ENCODE results near the gene HOXA5.

The HOXA5 gene

DNA sequence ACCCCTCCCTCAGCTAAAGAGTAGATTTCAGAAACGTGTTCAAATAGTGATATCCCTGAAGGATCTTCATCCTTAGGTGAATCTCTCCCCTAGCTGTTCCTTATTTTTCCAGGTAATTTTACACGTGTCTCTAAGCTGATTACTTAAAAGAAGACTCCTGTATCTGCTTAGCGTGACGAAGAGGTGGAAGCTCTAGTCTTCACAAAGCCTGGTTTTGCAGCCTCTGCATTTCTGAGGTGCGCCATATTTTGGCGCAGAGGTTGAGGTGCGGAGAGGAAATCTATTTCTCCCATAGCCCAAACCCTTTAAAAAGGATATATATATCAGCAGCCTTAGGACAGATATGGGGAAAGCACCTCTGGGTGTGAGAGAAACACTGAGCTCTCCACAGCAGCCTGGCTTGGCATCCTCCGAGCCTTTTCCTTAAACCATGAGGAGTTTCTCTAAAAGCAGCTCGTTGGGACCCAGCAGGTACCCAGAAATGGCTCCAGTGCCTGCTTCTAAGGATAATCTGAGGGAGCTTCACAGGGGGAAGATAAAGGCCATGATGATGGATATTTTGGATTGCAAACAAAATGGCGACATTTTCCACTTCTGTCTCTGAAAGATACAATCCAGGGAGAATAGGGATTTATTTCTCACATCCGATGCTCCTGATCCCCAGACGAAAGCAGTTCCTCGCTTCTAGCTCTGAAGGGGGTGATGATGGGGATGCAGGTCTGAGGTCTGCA is 38.0 kb downstream of the HOXA5 start:
- Histone ChIP-seq H3K36me3 (no peaks in the 10 kb centered on the region), H3K27me3 (peaks cover 100% of the 10 kb centered on the region), H3K9me3 (no peaks in the 10 kb centered on the region; the same call in 1 of the 2 replicates), H3K4me3 (ENCODE audit: low read depth, low read length) (no peak overlapping the region), H3K4me1 (no peaks in the 10 kb centered on the region)
- no peak for DNase-seq
- TF ChIP-seq, protein P1, sequence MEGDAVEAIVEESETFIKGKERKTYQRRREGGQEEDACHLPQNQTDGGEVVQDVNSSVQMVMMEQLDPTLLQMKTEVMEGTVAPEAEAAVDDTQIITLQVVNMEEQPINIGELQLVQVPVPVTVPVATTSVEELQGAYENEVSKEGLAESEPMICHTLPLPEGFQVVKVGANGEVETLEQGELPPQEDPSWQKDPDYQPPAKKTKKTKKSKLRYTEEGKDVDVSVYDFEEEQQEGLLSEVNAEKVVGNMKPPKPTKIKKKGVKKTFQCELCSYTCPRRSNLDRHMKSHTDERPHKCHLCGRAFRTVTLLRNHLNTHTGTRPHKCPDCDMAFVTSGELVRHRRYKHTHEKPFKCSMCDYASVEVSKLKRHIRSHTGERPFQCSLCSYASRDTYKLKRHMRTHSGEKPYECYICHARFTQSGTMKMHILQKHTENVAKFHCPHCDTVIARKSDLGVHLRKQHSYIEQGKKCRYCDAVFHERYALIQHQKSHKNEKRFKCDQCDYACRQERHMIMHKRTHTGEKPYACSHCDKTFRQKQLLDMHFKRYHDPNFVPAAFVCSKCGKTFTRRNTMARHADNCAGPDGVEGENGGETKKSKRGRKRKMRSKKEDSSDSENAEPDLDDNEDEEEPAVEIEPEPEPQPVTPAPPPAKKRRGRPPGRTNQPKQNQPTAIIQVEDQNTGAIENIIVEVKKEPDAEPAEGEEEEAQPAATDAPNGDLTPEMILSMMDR (IDR thresholded peaks at IDR 0.05; ENCODE audit: low read depth, low read length) = no peak

DNA sequence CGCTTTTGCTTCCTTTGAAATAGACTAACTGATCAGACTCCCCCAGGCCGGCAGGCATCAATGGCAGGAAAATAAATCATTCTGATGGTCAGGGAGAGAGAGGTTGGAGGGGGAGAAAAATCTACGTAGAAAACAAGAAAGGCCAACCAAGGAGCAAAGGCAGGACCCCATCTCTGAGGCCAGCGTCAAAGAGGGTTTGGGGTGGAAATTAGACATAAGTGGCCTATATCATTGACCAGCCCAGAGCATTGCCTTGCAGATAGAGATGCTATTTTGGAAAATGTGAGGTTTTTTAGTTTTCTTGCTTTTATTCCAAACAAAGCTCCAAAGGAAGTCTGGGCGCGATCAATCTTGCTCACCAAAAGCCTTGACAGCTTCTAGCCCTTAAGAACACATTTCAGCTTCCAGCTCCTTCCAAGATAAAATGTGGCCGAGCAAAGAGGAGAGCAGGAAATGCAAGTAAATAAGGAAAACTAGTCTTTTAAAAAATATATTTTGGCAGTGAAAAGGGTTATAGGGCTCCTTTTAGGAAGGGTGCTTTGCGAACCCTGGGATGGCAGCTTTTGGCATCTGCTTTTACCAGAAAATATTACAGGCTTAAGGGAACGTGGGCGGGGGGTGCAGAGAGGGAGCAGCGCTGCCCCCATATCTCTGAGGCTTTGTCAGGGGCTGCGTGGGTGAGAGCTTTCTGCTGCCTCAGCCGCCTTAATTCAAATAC is 39.0 kb downstream of the HOXA5 start:
- H3K36me3 ChIP-seq = no peaks in the 10 kb centered on the region
- H3K9me3 ChIP-seq = no peaks in the 10 kb centered on the region; the same call in 1 of the 2 replicates
- no peak overlapping the region for H3K4me3 ChIP-seq (ENCODE audit: low read depth, low read length)
- no peaks in the 10 kb centered on the region for H3K4me1 ChIP-seq
- peaks cover 100% of the 10 kb centered on the region for H3K27me3 ChIP-seq
- DNase-seq = no peak
- TF ChIP-seq, protein P1 (IDR thresholded peaks at IDR 0.05; ENCODE audit: low read depth, low read length) = no peak

DNA sequence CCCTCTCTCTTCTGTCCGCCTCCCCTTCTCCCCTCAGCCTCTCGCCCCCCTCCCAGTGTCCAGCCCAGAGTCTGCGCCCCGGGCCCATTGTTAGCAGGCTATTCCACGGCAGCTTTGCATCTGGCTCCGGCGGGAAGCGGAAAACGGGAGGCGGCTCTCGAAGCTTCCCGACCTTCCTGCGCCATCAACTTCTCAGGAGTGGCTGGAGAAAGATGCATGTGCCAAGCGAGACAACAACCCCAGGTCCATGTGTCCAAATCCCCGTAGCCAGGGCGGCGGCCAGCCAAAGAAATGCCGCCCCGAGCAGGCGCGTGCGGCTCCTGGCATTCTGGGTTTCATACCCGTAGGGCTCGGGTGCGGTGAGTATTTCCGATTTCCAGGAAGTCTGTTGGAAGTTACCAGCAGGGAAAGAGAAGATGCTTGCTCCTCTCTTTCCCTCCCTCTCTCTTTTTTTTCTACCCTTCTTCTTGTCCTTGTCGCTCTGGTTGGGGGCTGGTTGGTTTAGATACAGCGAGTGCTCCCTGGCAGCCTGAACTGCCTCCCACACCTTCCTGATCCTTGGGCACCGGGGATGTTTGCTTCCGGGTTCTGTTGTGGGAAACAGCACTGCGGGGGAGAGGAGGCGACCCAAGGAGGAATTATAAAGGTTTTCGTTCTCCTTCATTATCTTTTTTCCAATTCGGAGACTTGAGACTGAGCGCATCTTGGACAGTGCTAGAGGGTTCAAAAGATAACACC is 39.8 kb downstream of the HOXA5 start:
- H3K36me3 ChIP-seq = no peaks in the 10 kb centered on the region
- TF ChIP-seq, protein P1 (IDR thresholded peaks at IDR 0.05; ENCODE audit: low read depth, low read length) = no peak
- DNase-seq = no peak
- no peak overlapping the region for H3K4me3 ChIP-seq (ENCODE audit: low read depth, low read length)
- H3K27me3 ChIP-seq = peaks cover 100% of the 10 kb centered on the region
- no peaks in the 10 kb centered on the region for H3K4me1 ChIP-seq
- no peaks in the 10 kb centered on the region; the same call in 1 of the 2 replicates for H3K9me3 ChIP-seq

DNA sequence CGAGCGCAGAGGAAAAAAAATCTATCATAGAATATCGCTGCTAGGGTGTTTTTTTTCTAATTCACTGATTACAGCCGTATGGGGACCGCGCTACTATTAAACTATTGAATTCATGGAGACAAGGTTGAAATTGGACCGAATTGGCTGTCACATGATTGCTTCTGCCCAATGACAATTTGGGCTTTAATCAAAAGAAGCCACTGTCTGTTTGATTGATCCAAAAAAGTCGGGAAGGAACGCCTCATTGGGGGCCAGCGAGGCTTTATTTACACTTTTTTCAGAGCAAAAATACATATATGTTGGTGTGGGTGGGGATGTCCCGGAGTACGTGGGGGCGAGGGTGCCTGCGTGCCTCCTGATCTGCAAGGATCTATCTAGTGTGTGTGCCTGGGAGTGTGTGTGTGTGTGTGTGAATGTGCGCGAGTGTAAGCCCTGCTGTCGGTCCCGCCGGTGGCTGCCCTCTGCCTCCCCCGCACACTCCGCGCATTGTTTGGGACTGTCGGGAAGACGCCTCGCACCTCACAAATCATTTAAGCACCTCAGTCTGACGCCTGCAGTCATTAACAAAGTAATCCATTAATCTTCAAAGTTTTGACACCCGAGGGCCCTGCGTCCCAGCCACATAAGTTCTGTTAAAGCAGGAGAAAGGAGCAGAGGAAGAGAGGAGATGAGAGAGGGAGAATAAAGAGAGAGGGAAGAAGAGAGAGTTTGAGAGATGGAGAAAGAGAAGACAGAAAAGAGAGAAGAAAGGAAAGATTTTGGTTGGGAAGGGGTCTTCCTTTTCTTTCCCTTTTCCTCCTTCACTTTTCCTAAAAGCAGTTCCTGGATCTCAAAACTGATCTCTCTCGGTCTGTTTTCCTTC is 40.7 kb downstream of the HOXA5 start, which contains the start of gene HOXA2:
TSS of gene HOXA2 (minus strand) at position 103 of the 862 bp plus-strand sequence. CDS start 183 bp downstream, outside the sequence.
- Histone ChIP-seq H3K4me3 (ENCODE audit: low read depth, low read length) (no peak within 1 kb of the TSS), H3K4me1 (no peaks in the 10 kb centered on the region), H3K9me3 (no peaks in the 10 kb centered on the region; the same call in 1 of the 2 replicates), H3K27me3 (peaks cover 100% of the 10 kb centered on the region), H3K36me3 (no peaks in the 10 kb centered on the region)
- TF ChIP-seq, protein P1 (IDR thresholded peaks at IDR 0.05; ENCODE audit: low read depth, low read length) = no peak
- no peak for DNase-seq

GRCh38 chr7:27101957-27102580 is 41.4 kb downstream of the HOXA5 start:
- no peak for DNase-seq
- Histone ChIP-seq H3K4me3 (ENCODE audit: low read depth, low read length) (no peak overlapping the region), H3K9me3 (no peaks in the 10 kb centered on the region; the same call in 1 of the 2 replicates), H3K36me3 (no peaks in the 10 kb centered on the region), H3K4me1 (no peaks in the 10 kb centered on the region), H3K27me3 (peaks cover 100% of the 10 kb centered on the region)
- TF ChIP-seq, protein P1 (IDR thresholded peaks at IDR 0.05; ENCODE audit: low read depth, low read length) = no peak
